Stimulated activated naive B cell treated with anti-CD40 and anti-IgM and Interleukin-4, amounts not matched to agents 10 μg/mL and 1 μg/mL and 100 μg/mL, for 72 hours (primary cell): ENCODE data around the gene ACTR1A.

Experiments
- ATAC-seq, 2 donors: fragments of 150-1000 bp; cut with Tn5 transposase; replicated peaks; 2 replicates each; pipeline ENCODE4 v1.10.0; 2021; ENCODE audit warnings: moderate library complexity in 1 of 2
- DNase-seq: peaks from one replicate; pipeline ENCODE4 v3.0.0; 2021
- H3K27ac Mint-ChIP-seq: one replicate; pipeline ENCODE4 v1.8.0; 2022; ENCODE audit warnings: mild to moderate bottlenecking, mixed read lengths
- H3K27me3 Mint-ChIP-seq, 2 donors: one replicate each; pipeline ENCODE4 v1.8.0; 2022; ENCODE audit warnings: mixed read lengths in 2 of 2
- H3K36me3 Mint-ChIP-seq, 2 donors: one replicate each; pipeline ENCODE4 v1.8.0; 2022; ENCODE audit warnings: mixed read lengths in 2 of 2, mild to moderate bottlenecking in 1 of 2
- H3K4me1 Mint-ChIP-seq, 2 donors: one replicate each; pipeline ENCODE4 v1.8.0; 2022; ENCODE audit warnings: mixed read lengths in 2 of 2, mild to moderate bottlenecking in 1 of 2
- H3K4me3 Mint-ChIP-seq, 2 donors: one replicate each; pipeline ENCODE4 v1.8.0; 2022; ENCODE audit warnings: mild to moderate bottlenecking in 2 of 2, mixed read lengths in 2 of 2, moderate library complexity in 1 of 2
- H3K9me3 Mint-ChIP-seq, 2 donors: one replicate each; pipeline ENCODE4 v1.8.0; 2022; ENCODE audit warnings: mixed read lengths in 2 of 2, mild to moderate bottlenecking in 1 of 2

The ACTR1A gene

GRCh38 chr10:102534333-102534732, 31.8 kb upstream of the ACTR1A start:
- Mint-ChIP-seq H3K36me3 (peaks cover 9 to 21% of the 10 kb centered on the region in 2 donors), H3K4me1 (peaks cover 28 to 34% of the 10 kb centered on the region in 2 donors), H3K27me3 (no peaks in the 10 kb centered on the region), H3K4me3 (no peak overlapping the region), H3K9me3 (no peaks in the 10 kb centered on the region), H3K27ac (no peak overlapping the region)
- DNase-seq (no peak), ATAC-seq (no peak)

- H3K4me3 Mint-ChIP-seq: no peak overlapping the region
- H3K9me3 Mint-ChIP-seq: no peaks in the 10 kb centered on the region
- DNase-seq (no peak), ATAC-seq (no peak)
- no peaks in the 10 kb centered on the region for H3K27me3 Mint-ChIP-seq
- H3K36me3 Mint-ChIP-seq: peaks cover 6 to 28% of the 10 kb centered on the region in 2 donors
- no peak overlapping the region for H3K27ac Mint-ChIP-seq
- H3K4me1 Mint-ChIP-seq: peaks cover 10 to 11% of the 10 kb centered on the region in 2 donors
Observed at GRCh38 chr10:102527546-102527945, 25.0 kb upstream of the ACTR1A start.

- Mint-ChIP-seq H3K36me3 (peaks cover 10 to 40% of the 10 kb centered on the region in 2 donors), H3K27ac (no peak overlapping the region), H3K4me1 (peaks cover 4 to 5% of the 10 kb centered on the region in 2 donors), H3K4me3 (no peak overlapping the region), H3K9me3 (no peaks in the 10 kb centered on the region), H3K27me3 (no peaks in the 10 kb centered on the region)
- DNase-seq: no peak
- no peak for ATAC-seq
Observed at GRCh38 chr10:102524746-102525145, 22.2 kb upstream of the ACTR1A start.

DNA sequence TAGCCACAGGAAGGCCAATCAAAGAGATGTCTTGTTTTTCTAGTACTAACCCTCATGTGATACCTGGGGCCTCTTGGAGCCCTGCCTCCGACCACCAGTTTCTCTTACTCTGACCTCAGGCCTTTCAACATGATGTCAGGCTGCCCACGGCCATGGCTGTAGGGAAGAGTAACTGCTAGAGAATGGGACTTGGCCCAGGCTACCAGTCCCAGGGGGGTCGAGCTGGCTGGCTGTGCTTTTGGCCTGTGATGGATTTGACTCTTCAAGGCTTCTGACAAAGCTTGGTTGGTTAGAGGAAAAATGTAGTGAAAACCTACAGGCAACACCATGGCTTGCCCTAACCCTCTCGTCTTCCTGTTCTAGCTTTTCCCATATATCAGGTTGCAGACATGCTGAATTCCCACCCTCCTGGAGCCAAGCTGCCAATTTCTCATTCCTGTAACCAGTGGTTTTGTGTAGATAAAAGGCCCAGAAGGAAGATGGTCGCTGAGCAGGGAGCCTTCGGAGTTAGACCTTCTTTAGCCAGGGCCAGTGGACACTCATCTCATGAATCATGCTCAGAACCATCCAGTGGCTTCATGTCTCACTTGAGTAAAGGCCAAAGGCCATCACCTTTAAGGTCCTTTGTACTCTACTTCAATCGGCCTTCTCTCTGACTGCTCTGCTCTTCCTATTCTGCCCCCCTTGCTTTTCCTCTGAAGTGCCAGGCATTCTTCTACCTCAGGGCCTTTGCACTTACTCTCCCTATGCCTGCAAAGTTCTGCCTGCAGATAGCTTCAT, 20.9 kb upstream of the ACTR1A start:
- ATAC-seq (peak in 1 of 2 donors; percentile 23), DNase-seq (no peak)
- Mint-ChIP-seq H3K27me3 (no peaks in the 10 kb centered on the region), H3K9me3 (no peaks in the 10 kb centered on the region), H3K4me1 (peaks cover 4 to 5% of the 10 kb centered on the region in 2 donors), H3K27ac (no peak overlapping the region), H3K36me3 (peaks cover 10 to 34% of the 10 kb centered on the region in 2 donors), H3K4me3 (no peak overlapping the region)

DNA sequence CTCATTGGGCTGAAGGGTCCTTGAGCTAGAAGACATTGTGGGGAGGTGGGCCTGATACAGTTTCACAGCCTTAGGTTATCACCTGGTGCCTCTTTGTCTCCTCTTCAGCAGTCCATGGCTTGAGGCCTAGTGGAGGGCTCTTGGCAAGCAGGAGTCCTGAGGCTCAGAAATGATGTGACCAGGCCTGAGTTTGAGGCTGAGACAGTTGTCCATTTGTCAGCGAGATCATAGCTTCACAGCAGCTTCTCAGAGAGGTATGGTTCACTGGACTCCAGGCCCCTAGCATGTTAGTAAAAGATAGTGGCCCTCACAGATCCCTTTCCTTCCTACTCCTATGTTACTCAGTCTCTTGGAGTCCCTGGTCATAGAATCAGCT, 20.4 kb upstream of the ACTR1A start:
- H3K4me3 Mint-ChIP-seq: no peak overlapping the region
- no peaks in the 10 kb centered on the region for H3K9me3 Mint-ChIP-seq
- H3K27ac Mint-ChIP-seq: no peak overlapping the region
- no peak for DNase-seq
- no peak for ATAC-seq
- peaks cover 11 to 34% of the 10 kb centered on the region in 2 donors for H3K36me3 Mint-ChIP-seq
- peaks cover 3 to 5% of the 10 kb centered on the region in 2 donors for H3K4me1 Mint-ChIP-seq
- no peaks in the 10 kb centered on the region for H3K27me3 Mint-ChIP-seq

DNA sequence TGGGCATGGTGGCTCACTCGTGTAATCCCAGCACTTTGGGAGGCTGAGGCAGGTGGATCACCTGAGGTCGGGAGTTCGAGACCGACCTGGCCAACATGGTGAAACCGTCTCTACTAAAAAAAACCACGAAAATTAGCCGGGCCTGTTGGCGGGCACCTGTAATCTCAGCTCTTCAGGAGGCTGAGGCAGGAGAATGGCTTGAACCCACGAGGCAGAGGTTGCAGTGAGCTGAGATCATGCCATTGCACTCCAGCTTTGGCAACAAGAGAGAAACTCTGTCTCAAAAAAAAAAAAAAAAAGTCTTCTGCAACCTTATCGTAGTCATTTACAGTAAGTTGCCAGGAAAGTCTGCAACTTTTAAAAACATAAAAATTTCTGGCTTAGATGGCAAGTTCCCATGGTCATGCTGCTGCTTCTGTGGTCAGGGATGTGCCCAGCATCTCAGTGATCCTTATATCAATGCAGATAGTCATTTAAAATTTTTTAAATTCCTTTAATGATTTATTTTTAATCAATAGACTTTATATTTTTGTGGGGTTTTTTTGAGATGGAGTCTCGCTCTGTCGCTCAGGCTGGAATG, 16.8 kb upstream of the ACTR1A start:
- no peak for DNase-seq
- ATAC-seq: no peak
- no peak overlapping the region for H3K4me3 Mint-ChIP-seq
- no peak overlapping the region for H3K27ac Mint-ChIP-seq
- H3K36me3 Mint-ChIP-seq: peaks cover 14 to 28% of the 10 kb centered on the region in 2 donors
- H3K27me3 Mint-ChIP-seq: no peaks in the 10 kb centered on the region
- H3K4me1 Mint-ChIP-seq: peaks cover 0 to 1% of the 10 kb centered on the region in 2 donors
- no peaks in the 10 kb centered on the region for H3K9me3 Mint-ChIP-seq

- peaks cover 19 to 31% of the 10 kb centered on the region in 2 donors for H3K36me3 Mint-ChIP-seq
- no peaks in the 10 kb centered on the region for H3K9me3 Mint-ChIP-seq
- ATAC-seq (no peak), DNase-seq (no peak)
- H3K27me3 Mint-ChIP-seq: no peaks in the 10 kb centered on the region
- peaks cover 0 to 1% of the 10 kb centered on the region in 2 donors for H3K4me1 Mint-ChIP-seq
- no peak overlapping the region for H3K27ac Mint-ChIP-seq
- no peak overlapping the region for H3K4me3 Mint-ChIP-seq
Observed at GRCh38 chr10:102517553-102517952, 15.0 kb upstream of the ACTR1A start.

DNA sequence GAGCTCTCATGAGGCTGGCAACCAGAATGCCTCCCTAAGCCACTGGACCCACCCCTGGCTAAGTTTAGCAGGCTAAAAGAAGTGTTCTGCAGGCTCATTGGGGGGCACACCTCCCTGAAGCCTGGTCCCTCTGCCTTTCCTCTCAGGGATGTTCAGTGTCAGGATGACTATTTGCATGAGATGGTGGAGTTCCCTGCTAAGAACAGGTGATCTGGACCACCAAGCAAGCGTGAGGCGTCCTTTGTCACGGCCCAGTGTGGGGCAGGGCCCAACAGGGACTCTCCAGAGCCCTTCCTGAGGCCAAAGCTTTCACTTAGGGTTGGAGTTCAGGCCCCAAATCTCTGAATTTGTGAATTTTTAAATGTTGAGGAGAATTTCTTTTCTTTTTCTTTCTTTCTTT, 13.2 kb upstream of the ACTR1A start:
- H3K4me1 Mint-ChIP-seq: peaks cover 10 to 13% of the 10 kb centered on the region in 2 donors
- H3K4me3 Mint-ChIP-seq: no peak overlapping the region
- peaks cover 22 to 31% of the 10 kb centered on the region in 2 donors for H3K36me3 Mint-ChIP-seq
- H3K9me3 Mint-ChIP-seq: no peaks in the 10 kb centered on the region
- ATAC-seq (no peak), DNase-seq (no peak)
- no peak overlapping the region for H3K27ac Mint-ChIP-seq
- H3K27me3 Mint-ChIP-seq: no peaks in the 10 kb centered on the region

DNA sequence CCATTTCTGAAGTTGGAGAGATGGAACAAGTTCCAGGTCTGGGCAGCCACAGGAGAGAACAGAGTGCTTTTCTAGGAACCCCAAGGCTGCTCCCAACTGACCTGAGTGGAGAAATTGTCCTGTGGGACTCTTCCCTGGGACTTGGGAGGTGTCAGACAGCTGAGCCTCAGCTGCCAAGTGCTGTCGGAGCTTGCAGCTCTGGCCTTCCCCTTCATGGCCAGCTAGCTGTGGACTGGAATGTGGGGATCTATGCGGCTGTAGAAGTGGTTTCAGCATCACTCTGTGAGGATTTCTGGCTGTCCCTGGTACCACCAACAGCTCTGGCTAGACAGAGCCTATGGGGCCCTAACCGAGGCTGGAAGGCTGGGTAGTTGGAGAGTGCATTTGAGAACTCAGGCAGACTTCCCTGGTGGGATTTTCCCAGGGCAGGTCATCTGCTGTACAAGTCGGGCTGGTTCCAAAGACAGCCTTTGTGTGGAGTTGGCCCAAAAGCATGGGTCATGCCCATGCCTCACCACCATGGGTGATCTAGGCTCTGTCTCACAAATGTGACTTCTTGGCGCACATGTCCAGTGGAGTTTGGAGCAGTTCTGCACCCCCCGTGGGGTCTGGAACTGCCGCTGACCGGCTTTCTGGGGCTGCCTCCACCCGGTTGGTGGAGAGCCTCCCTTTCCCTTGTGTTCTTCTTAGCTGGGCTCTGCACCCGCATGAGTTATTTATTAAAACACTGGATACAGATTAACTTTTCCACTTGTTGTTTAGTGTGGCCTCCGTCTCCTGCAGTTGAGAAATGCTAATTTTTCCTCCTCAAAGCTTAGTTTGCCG, 12.2 kb upstream of the ACTR1A start:
- Mint-ChIP-seq H3K4me1 (peaks cover 10 to 13% of the 10 kb centered on the region in 2 donors), H3K36me3 (peaks cover 21 to 28% of the 10 kb centered on the region in 2 donors), H3K4me3 (no peak overlapping the region), H3K27me3 (no peaks in the 10 kb centered on the region), H3K27ac (no peak overlapping the region), H3K9me3 (no peaks in the 10 kb centered on the region)
- no peak for ATAC-seq
- no peak for DNase-seq

DNA sequence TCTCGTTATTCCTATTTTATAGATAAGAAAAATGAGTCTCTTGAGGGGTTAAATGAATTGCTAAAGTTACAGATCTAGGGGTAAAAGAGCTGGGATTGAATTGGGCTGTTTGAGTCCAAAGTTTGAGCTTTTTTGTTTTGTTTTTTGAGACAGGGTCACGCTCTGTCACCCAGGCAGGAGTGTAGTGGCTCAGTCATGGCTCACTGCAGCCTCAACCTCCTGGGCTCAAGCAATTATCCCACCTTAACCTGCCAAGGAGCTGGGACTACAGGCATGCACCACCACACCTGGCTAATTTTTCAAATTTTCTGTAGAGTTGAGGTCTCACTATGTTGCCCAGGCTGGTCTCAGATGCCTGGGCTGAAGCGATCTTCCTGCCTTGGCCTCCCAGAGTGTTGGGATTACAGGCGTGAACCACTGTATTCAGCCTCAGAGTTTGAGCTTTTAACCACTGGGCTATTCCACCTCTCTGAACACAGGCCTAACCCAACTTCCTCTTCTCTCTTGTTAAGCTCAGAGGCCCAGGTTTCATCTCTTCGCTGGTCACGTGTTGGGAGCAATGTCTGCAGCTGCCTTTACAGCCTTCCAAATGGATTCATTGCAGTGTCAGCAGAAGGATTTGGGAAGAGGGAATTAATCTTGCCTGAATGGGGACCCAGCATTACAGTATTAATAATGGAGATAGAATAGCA, 9.2 kb upstream of the ACTR1A start:
- ATAC-seq: peak; percentile 100
- peak overlapping the region; percentile 90 for H3K27ac Mint-ChIP-seq
- H3K4me3 Mint-ChIP-seq: peak overlapping the region; percentile 29 to 49
- peaks cover 19 to 29% of the 10 kb centered on the region in 2 donors for H3K36me3 Mint-ChIP-seq
- no peaks in the 10 kb centered on the region for H3K27me3 Mint-ChIP-seq
- H3K4me1 Mint-ChIP-seq: peaks cover 9 to 24% of the 10 kb centered on the region in 2 donors
- DNase-seq: peak; percentile 19
- no peaks in the 10 kb centered on the region for H3K9me3 Mint-ChIP-seq

GRCh38 chr10:102509387-102509786, 6.9 kb upstream of the ACTR1A start:
- no peak for DNase-seq
- Mint-ChIP-seq H3K4me3 (no peak overlapping the region), H3K27ac (no peak overlapping the region), H3K36me3 (peaks cover 16 to 29% of the 10 kb centered on the region in 2 donors), H3K27me3 (no peaks in the 10 kb centered on the region), H3K9me3 (no peaks in the 10 kb centered on the region), H3K4me1 (peaks cover 15 to 40% of the 10 kb centered on the region in 2 donors)
- no peak for ATAC-seq

DNA sequence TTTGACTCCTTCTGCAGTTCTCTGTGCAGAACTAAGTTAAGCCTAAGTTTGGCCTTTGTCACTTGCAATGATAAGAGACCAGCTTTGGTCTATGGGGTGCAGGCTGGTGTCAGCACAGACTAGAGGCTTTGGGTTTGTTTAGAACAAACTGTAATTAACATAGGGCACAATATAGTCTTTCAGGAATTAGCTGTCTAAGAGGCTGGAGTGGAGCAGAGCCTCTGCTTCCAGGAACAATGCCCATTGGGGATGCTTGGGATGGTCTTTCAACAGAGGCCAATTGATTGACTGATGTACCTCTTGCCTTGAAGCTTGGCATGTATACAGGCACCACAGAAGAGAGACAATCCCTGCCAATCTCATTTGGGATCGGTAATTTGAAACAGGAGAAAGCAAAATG, 6.0 kb upstream of the ACTR1A start:
- H3K4me1 Mint-ChIP-seq: peaks cover 17 to 43% of the 10 kb centered on the region in 2 donors
- H3K36me3 Mint-ChIP-seq: peaks cover 13 to 24% of the 10 kb centered on the region in 2 donors
- no peak overlapping the region for H3K27ac Mint-ChIP-seq
- no peaks in the 10 kb centered on the region for H3K27me3 Mint-ChIP-seq
- DNase-seq: no peak
- no peak overlapping the region for H3K4me3 Mint-ChIP-seq
- no peaks in the 10 kb centered on the region for H3K9me3 Mint-ChIP-seq
- ATAC-seq: no peak

DNA sequence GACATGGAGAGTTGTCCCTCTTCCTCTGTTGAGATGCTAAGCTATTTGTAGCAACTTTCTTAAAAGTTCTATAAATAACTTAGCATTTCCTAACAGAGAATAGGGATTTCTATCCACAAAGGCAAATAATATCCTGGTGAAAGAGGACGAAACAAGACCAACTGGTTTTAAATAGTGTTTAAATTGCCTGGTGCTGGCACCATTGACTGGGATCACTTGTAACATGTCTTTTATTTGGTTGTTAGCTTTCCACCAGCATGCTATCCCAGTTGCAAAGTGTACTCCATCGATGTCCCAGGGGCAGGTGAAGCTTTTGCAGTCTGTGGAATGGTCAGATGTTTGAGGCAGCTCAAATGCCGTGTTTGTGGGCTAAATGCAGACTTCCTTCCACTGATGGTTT, 5.0 kb upstream of the ACTR1A start:
- no peak for ATAC-seq
- DNase-seq: no peak
- Mint-ChIP-seq H3K9me3 (no peaks in the 10 kb centered on the region), H3K27me3 (no peaks in the 10 kb centered on the region), H3K36me3 (peaks cover 13 to 20% of the 10 kb centered on the region in 2 donors), H3K4me3 (no peak overlapping the region), H3K4me1 (peaks cover 19 to 43% of the 10 kb centered on the region in 2 donors), H3K27ac (no peak overlapping the region)
